Mesenchymal stem cell (in vitro differentiated cells and primary cell): ENCODE data around the gene SLC6A8.

ENCODE experiments used
- DNase-seq: peaks from one replicate; pipeline ENCODE4 v3.0.0-alpha.2; 2013
- H2AFZ ChIP-seq: one replicate; pipeline ENCODE4 v1.6.1; 2013; ENCODE audit warnings: low read depth, mild to moderate bottlenecking, control low read depth, inconsistent platforms, low read length, moderate library complexity
- H2AK5ac ChIP-seq: 2 replicates; pipeline ENCODE4 v1.6.1; 2013; ENCODE audit warnings: low read length, moderate library complexity, mild to moderate bottlenecking, inconsistent platforms; ENCODE audit not compliant: severe bottlenecking
- H2BK120ac ChIP-seq: one replicate; pipeline ENCODE4 v1.6.1; 2013; ENCODE audit warnings: low read depth, mild to moderate bottlenecking, inconsistent platforms, low read length, moderate library complexity
- H2BK12ac ChIP-seq, 2 experiments: one replicate each; pipeline ENCODE4 v1.6.1; 2013; ENCODE audit warnings: inconsistent platforms in 2 of 2, low read length in 2 of 2, mild to moderate bottlenecking in 2 of 2, moderate library complexity in 2 of 2, control low read depth in 1 of 2
- H2BK15ac ChIP-seq: one replicate; pipeline ENCODE4 v1.6.1; 2013; ENCODE audit warnings: mild to moderate bottlenecking, low read depth, inconsistent platforms; ENCODE audit not compliant: poor library complexity, severe bottlenecking
- H2BK5ac ChIP-seq: 2 replicates; pipeline ENCODE4 v1.6.1; 2013; ENCODE audit warnings: low read depth, mild to moderate bottlenecking, low read length, control low read depth, inconsistent platforms; ENCODE audit not compliant: poor library complexity, severe bottlenecking
- H3K14ac ChIP-seq, 2 experiments: one replicate each; pipeline ENCODE4 v1.6.1; 2013; ENCODE audit warnings: inconsistent platforms in 2 of 2, low read length in 2 of 2, control low read depth in 1 of 2, mild to moderate bottlenecking in 1 of 2, moderate library complexity in 1 of 2
- H3K18ac ChIP-seq, 2 experiments: one replicate each; pipeline ENCODE4 v1.6.1; 2013; ENCODE audit warnings: inconsistent platforms in 2 of 2, low read length in 2 of 2, control low read depth in 1 of 2, low read depth in 1 of 2, mild to moderate bottlenecking in 1 of 2
- H3K23ac ChIP-seq, 2 experiments: one replicate each; pipeline ENCODE4 v1.6.1; 2013; ENCODE audit warnings: inconsistent platforms in 2 of 2, low read length in 2 of 2, mild to moderate bottlenecking in 2 of 2, moderate library complexity in 2 of 2, control low read depth in 1 of 2
- H3K27ac ChIP-seq: 2 replicates; pipeline ENCODE4 v1.5.1; 2013; ENCODE audit warnings: mild to moderate bottlenecking, moderate library complexity, low read length, control low read depth, inconsistent platforms; ENCODE audit not compliant: poor library complexity, severe bottlenecking
- H3K27me3 ChIP-seq, 2 experiments: 2 replicates each; pipeline versions ENCODE4 v1.6.1 to v1.7.0; 2013; ENCODE audit warnings: low read length in 2 of 2, mild to moderate bottlenecking in 2 of 2, moderate library complexity in 2 of 2, control low read depth in 1 of 2, inconsistent platforms in 1 of 2; ENCODE audit not compliant: control insufficient read depth in 1 of 2, insufficient read depth in 1 of 2
- H3K36me3 ChIP-seq, 2 experiments: 2 replicates each; pipeline versions ENCODE4 v1.6.1 to v1.7.0; 2013; ENCODE audit warnings: low read length in 2 of 2, control low read depth in 1 of 2, inconsistent platforms in 1 of 2, low read depth in 1 of 2, mild to moderate bottlenecking in 1 of 2; ENCODE audit not compliant: insufficient read depth in 2 of 2, control insufficient read depth in 1 of 2
- H3K4ac ChIP-seq, 2 experiments: one replicate each; pipeline ENCODE4 v1.6.1; 2013; ENCODE audit warnings: inconsistent platforms in 2 of 2, low read length in 2 of 2, mild to moderate bottlenecking in 2 of 2, moderate library complexity in 2 of 2, control low read depth in 1 of 2, low read depth in 1 of 2
- H3K4me1 ChIP-seq: 2 replicates; pipeline ENCODE4 v1.6.1; 2013; ENCODE audit warnings: low read depth, low read length, control low read depth; ENCODE audit not compliant: control insufficient read depth, insufficient read depth
- H3K4me2 ChIP-seq: 2 replicates; pipeline ENCODE4 v1.6.1; 2013; ENCODE audit warnings: low read length, mild to moderate bottlenecking, inconsistent platforms; ENCODE audit not compliant: poor library complexity, severe bottlenecking
- H3K4me3 ChIP-seq, 2 experiments: 2 replicates each; pipeline versions ENCODE4 v1.5.1 to v1.7.0; 2013; ENCODE audit warnings: low read length in 2 of 2, mild to moderate bottlenecking in 2 of 2, control low read depth in 1 of 2, low read depth in 1 of 2; ENCODE audit not compliant: insufficient read depth in 1 of 2
- H3K79me1 ChIP-seq: replicated peaks from 2 replicates; pipeline ENCODE4 v1.6.1; 2013; ENCODE audit warnings: mild to moderate bottlenecking, control low read depth, low read length, inconsistent platforms; ENCODE audit not compliant: poor library complexity, severe bottlenecking
- H3K9ac ChIP-seq: 2 replicates; pipeline ENCODE4 v1.7.0; 2013; ENCODE audit warnings: mild to moderate bottlenecking, low read length, moderate library complexity
- H3K9me3 ChIP-seq: 2 replicates; pipeline ENCODE4 v1.7.0; 2013; ENCODE audit warnings: mild to moderate bottlenecking, low read length; ENCODE audit not compliant: control insufficient read depth
- H4K8ac ChIP-seq: one replicate; pipeline ENCODE4 v1.6.1; 2013; ENCODE audit warnings: inconsistent platforms, mild to moderate bottlenecking, low read length, moderate library complexity
- H4K91ac ChIP-seq: one replicate; pipeline ENCODE4 v1.6.1; 2013; ENCODE audit warnings: mild to moderate bottlenecking, low read length, inconsistent platforms
- WGBS: methylation state at CpG from one replicate; pipeline ENCODE4 v1.1.7; 2013; ENCODE audit warnings: mixed read lengths; 5-methylcytosine and 5-hydroxymethylcytosine counted together

Gene SLC6A8

DNA sequence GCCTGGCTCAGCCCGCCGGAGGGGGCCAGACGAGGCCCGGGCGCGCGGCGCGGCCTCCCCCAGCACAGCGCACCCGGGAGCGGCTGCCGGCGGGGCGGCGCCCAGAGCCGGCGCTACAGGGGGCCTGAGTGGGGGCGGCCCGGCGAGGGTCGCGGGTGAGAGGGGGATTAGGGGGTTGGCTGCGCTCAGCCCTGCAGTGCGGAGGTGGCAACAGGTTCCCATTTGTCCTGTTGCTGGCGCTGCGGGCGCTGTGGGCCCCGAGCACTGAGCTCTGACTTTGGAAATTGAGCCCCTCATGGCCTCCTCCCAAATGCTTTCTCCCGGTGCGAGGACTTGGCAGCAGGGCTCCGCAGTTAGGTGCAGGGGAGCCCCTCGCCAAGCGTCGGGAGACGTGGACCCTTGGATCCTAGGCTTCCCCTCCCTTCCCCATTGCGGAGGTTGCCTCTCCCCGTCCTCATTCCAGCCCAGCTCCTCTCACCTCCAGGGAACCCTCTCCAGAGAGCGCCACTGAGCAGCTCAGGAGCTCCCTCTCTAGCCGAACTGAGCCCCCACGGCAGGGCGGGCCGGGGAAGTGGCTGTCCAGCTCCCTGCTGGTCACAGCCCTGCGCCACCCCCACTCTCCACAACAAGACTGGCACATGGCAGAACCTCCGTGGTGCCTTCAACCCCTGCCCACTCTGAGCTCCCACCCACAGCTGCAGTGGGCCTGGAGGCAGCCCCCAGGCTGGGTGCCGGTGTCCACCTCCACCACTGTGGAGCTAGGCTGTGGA lies 43.2 kb upstream of the SLC6A8 start:
- H2BK12ac ChIP-seq: no peak overlapping the region
- no peak overlapping the region for H3K14ac ChIP-seq
- H3K18ac ChIP-seq: peak overlapping the region in 1 of 2 experiments; percentile 12
- no peaks in the 10 kb centered on the region for H3K36me3 ChIP-seq
- H3K9ac ChIP-seq: no peak overlapping the region
- H3K9me3 ChIP-seq: no peaks in the 10 kb centered on the region
- H3K4me3 ChIP-seq: no peak overlapping the region
- no peak overlapping the region for H4K91ac ChIP-seq
- no peak overlapping the region for H3K23ac ChIP-seq
- H3K4me1 ChIP-seq: peaks cover 36% of the 10 kb centered on the region
- 6% methylated on average over 18 of the region's 46 CpGs for WGBS
- H3K79me1 ChIP-seq: no peaks in the 10 kb centered on the region
- no peak overlapping the region for H3K4ac ChIP-seq
- H2BK120ac ChIP-seq: no peak overlapping the region
- DNase-seq: no peak
- no peak overlapping the region for H4K8ac ChIP-seq
- H2AFZ ChIP-seq: no peak overlapping the region
- no peak overlapping the region for H3K27ac ChIP-seq
- H2AK5ac ChIP-seq: no peak overlapping the region
- H2BK5ac ChIP-seq: no peak overlapping the region
- peak overlapping the region; percentile 16 for H3K4me2 ChIP-seq
- no peak overlapping the region for H2BK15ac ChIP-seq
- H3K27me3 ChIP-seq: peaks cover 52 to 71% of the 10 kb centered on the region in 2 experiments

GRCh38 chrX:153645151-153645550 lies 42.6 kb upstream of the SLC6A8 start:
- Histone ChIP-seq H3K18ac (no peak overlapping the region), H3K36me3 (no peaks in the 10 kb centered on the region), H3K23ac (no peak overlapping the region), H4K91ac (no peak overlapping the region), H3K14ac (no peak overlapping the region), H3K4me3 (no peak overlapping the region), H2BK12ac (no peak overlapping the region), H3K4ac (no peak overlapping the region), H2BK120ac (no peak overlapping the region), H3K79me1 (no peaks in the 10 kb centered on the region), H2AFZ (no peak overlapping the region), H3K4me1 (peaks cover 36% of the 10 kb centered on the region), H3K9ac (no peak overlapping the region), H2AK5ac (no peak overlapping the region), H3K27ac (no peak overlapping the region), H3K4me2 (no peak overlapping the region), H3K27me3 (peaks cover 52 to 66% of the 10 kb centered on the region in 2 experiments), H4K8ac (no peak overlapping the region), H2BK5ac (no peak overlapping the region), H2BK15ac (no peak overlapping the region), H3K9me3 (no peaks in the 10 kb centered on the region)
- no peak for DNase-seq
- WGBS: 80% methylated on average over 6 of the region's 6 CpGs

GRCh38 chrX:153645921-153646488 lies 41.7 kb upstream of the SLC6A8 start:
- Histone ChIP-seq H3K27me3 (peaks cover 47 to 62% of the 10 kb centered on the region in 2 experiments), H2BK120ac (no peak overlapping the region), H3K4me3 (no peak overlapping the region), H3K36me3 (no peaks in the 10 kb centered on the region), H3K23ac (no peak overlapping the region), H2BK15ac (no peak overlapping the region), H3K4ac (no peak overlapping the region), H3K14ac (no peak overlapping the region), H3K27ac (no peak overlapping the region), H2BK12ac (no peak overlapping the region), H2AK5ac (no peak overlapping the region), H2AFZ (no peak overlapping the region), H3K9me3 (no peaks in the 10 kb centered on the region), H3K79me1 (no peaks in the 10 kb centered on the region), H3K4me2 (no peak overlapping the region), H3K9ac (no peak overlapping the region), H2BK5ac (no peak overlapping the region), H4K91ac (no peak overlapping the region), H3K4me1 (peaks cover 36% of the 10 kb centered on the region), H3K18ac (no peak overlapping the region), H4K8ac (no peak overlapping the region)
- no peak for DNase-seq
- 74% methylated on average over 7 of the region's 10 CpGs for WGBS

DNA sequence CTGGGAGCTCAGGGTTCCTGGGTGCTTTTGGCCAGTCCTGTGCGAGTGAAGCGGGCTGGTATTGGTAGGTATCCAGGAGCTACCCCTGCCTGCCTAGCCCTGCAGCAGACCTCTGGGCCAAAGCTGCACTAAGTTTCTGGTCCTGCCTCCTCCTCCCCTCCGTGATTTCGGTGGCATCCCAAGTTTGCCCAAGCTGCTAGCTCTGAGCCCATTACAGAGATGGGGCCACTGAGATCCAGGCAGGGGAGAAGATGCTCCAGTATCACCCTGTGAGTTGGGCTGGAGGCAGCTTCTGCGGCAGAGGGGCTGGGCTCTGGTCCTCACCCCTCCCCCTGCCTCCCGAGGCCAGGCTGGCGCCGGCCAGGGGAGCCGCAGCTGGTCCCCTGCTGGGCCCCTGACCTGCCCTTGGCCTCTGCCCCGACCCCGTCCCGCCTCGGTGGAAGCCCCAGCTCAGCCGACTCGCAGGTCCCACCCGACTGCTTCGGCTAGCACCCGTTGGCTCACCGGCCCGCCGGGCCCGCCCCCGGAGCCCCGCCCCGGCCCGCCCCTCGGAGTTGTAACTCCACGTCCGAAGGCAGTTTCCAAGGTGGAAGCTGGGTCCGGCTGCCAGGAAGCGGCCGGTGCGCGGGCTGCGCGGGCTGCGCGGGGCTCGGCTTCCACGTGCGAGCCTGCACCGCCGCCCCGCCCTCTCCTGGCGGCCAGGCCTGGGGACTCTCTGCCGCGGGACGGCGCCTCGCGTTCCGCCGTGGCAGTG lies 40.9 kb upstream of the SLC6A8 start, which contains the start of gene DUSP9:
DUSP9 (plus strand) TSS at position 584 of the 754 bp plus-strand sequence. CDS start 751 bp downstream, outside the sequence.
- Histone ChIP-seq H3K9me3 (no peaks in the 10 kb centered on the region), H3K4ac (no peak within 1 kb of the TSS), H2BK120ac (no peak within 1 kb of the TSS), H2BK15ac (no peak within 1 kb of the TSS), H2AFZ (no peak within 1 kb of the TSS), H3K23ac (no peak within 1 kb of the TSS), H3K4me1 (peaks cover 32% of the 10 kb centered on the region), H3K14ac (no peak within 1 kb of the TSS), H3K9ac (no peak within 1 kb of the TSS), H3K27ac (no peak within 1 kb of the TSS), H2AK5ac (no peak within 1 kb of the TSS), H3K27me3 (peaks cover 46 to 62% of the 10 kb centered on the region in 2 experiments), H3K4me3 (peak within 1 kb of the TSS in 1 of 2 experiments; percentile 36), H2BK5ac (no peak within 1 kb of the TSS), H3K4me2 (peak within 1 kb of the TSS; percentile 63), H3K79me1 (no peaks in the 10 kb centered on the region), H4K91ac (no peak within 1 kb of the TSS), H3K18ac (no peak within 1 kb of the TSS), H2BK12ac (no peak within 1 kb of the TSS), H3K36me3 (no peaks in the 10 kb centered on the region), H4K8ac (no peak within 1 kb of the TSS)
- 38% methylated on average over 5 of the region's 53 CpGs for WGBS
- peak; percentile 12 for DNase-seq
